T-helper 2 cell (primary cell): ENCODE data around the gene KIF6.
"Not testable (repeated sequence)": the region's sequence is repeated elsewhere in the genome, so short reads cannot be mapped to it uniquely, and the experiment has no call there.

ENCODE experiments used
- DNase-seq, 5 experiments: peaks; one replicate each; pipeline versions ENCODE4 v3.0.0 to v3.0.0-alpha.2; 2012 to 2022

Gene KIF6

DNA sequence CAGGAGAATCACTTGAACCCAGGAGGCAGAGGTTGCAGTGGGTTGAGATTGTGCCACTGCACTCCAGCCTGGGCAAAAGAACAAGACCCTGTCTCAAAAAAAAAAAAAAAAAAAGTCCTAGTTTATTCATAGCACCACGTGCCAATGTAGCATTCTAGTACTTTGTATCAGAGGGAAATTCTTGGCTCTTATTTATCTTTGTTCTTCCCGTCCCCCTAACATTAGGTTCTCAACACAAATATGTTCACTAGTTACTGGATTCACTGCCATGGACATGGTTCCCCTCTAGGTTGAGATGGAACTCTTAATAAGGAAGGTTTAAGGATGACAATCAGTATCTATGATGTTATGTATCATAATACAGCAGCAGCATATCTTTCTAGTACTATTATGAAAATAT lies 178.5 kb downstream of the KIF6 start:
- no peak for DNase-seq

DNA sequence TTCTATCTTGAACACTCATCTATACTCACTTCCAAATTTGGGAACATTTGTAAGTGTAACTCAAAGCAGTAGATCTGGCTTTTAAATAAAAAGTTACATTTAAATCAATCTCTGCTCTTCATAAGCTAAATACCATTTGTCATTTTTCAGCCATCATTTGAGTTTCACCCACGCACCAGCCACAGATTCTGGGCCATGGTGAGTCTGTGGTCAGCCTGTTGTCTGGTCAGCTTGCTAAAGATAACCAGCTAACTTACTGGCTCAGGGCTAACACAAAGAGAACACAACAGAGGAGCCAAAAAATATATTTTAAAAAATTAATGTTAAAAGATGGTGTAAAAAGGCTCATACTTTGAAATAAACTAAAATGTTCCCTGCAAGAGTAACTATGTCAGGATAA lies 181.3 kb downstream of the KIF6 start:
- DNase-seq = no peak

- DNase-seq = no peak
Measured at GRCh38 chr6:39543095-39543494, 182.1 kb downstream of the KIF6 start.

DNA sequence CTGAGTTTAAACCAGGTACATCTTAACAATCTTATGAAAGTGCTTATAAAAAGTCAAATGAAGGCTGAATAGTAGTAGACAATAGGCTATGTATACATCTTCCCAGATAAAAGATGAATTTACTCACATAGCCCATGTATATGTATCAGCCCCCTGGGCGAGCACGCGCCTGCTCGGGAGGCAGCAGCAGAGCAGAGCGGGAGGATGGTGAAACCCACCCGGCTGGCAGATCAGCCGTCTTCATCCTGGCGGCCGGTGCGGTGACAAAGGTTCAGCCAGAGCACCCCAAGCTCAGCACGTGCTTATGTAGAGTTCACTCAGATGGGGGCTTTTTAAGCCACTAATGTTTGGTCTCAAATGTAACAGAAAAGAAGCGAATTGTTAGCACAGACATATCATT lies 184.8 kb downstream of the KIF6 start:
- no peak for DNase-seq

- DNase-seq = no peak
Measured at GRCh38 chr6:39530201-39530759, 194.9 kb downstream of the KIF6 start.

- no peak for DNase-seq
Measured at GRCh38 chr6:39527792-39528564, 197.2 kb downstream of the KIF6 start.

- DNase-seq = no peak
Measured at GRCh38 chr6:39524007-39524406, 201.2 kb downstream of the KIF6 start.

- DNase-seq = no peak
Measured at GRCh38 chr6:39521958-39522357, 203.2 kb downstream of the KIF6 start.

GRCh38 chr6:39520916-39521315 lies 204.3 kb downstream of the KIF6 start:
- no peak for DNase-seq

- DNase-seq = no peak
Measured at GRCh38 chr6:39520411-39520810, 204.8 kb downstream of the KIF6 start.

DNA sequence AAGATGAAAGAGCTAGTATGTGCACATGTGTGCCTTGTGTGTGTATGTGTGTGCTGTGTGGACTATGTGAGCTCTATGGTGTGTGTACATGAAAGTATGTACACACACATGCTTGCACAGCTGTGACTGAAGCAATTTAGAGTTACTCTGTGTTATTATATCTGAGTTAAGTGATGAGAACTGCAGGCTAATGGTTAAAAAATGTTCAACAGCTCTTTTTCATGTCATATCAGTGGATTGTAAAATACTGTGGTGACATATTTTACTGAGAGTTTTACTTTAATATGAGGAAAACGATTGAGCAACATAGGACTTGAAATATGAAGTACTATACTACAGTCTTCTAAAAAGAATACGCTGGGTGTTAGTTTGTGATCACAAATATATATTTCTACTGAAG lies 207.0 kb downstream of the KIF6 start:
- no peak for DNase-seq

DNA sequence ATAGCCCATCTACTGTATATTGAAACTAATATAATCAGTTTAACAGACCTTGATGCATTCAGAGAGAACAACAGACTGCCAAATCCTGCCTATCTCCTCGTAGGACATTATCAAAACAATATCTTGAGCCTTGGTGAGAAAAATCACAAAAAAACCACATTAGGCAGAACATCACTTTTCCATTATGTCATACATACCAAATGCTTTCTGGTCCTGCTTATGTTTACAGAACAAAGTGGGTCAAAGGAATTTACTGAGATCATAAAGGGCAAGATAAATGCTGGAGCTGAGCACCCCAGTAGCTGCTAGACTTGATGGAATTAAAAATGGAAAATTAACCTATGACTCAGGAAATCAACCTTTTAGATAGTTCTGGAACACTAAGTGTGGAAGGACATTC lies 207.5 kb downstream of the KIF6 start:
- no peak for DNase-seq

- no peak for DNase-seq
Measured at GRCh38 chr6:39516471-39516870, 208.7 kb downstream of the KIF6 start.

DNA sequence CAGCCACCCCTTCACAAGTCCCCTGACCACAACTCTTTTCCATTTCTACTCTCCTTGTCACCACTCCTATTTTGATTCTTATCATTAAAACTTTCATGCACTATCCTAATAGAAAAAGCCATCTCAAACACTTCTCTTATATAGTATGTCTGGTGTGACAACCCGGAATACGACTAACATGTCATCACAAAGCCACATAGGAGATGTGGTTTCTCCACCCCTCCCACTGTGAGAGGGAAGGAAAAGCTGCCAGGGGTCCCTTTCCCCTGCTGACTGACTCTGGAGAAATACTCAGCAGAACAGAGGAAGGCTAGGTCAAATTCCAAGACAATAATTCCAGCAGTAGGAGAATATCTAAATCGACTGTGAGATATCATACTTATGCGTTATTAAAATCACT lies 209.7 kb downstream of the KIF6 start:
- no peak for DNase-seq

DNA sequence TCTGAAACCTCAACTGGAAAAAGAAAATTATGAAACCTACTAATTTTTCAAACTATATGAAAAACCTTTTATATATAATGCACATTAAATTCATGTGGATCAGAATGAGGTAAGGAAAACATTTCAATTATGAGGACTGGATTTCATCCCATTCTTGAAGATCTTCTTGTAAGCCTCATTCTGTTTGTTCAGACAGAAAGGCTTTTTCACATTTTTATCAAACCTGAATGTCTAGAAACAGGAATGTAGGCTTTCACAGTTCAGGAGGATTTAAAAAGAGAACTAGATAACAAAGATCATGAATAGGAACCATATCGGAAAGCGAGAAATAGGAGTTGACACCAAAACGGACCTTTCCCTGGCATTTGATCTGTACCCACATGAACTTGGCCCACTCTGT lies 210.2 kb downstream of the KIF6 start:
- DNase-seq = no peak

GRCh38 chr6:39509831-39510230 lies 215.4 kb downstream of the KIF6 start:
- not testable (repeated sequence) for DNase-seq

- no peak for DNase-seq
Measured at GRCh38 chr6:39508515-39508914, 216.7 kb downstream of the KIF6 start.

GRCh38 chr6:39507331-39507998 lies 217.7 kb downstream of the KIF6 start:
- no peak for DNase-seq

- not testable (repeated sequence) for DNase-seq
Measured at GRCh38 chr6:39502362-39502955, 222.7 kb downstream of the KIF6 start.

DNA sequence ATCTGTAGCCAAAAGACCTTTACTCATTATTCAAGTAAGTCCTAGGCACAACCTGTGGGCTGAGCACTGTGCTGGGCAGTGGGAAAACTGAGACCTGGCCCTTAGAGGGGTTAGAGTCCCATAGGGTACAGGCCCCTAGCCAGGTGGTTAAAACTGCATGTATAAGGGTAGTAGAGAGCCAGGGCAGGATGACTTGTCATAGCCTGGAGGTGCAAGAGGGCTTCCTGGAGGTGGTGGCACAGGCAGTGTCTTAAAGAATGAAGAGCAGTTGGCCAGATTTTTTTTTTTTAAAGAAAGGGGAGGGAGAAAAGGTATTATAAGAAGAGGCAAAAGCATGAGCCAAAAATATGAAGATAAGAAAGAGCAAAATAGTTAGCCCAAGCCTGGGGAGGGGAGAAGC lies 226.2 kb downstream of the KIF6 start:
- DNase-seq = no peak

DNA sequence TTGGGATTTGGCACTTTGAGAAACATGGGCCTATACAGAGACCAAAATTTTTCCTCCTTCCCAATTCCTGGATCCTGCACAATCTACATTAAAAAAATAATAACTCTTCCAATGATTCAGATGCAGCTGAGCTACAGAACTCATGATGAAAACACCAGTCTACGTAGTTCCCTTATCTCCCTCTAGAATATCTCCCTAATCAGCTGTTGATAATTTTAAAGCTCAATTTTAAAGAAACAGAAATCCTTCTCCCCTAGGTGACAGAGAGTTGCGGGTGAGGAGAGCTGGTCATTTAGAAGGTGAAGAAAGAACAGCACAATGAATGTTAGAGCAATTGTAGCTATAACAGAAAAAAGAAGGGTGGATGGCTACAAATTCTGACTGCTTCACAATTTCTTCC lies 227.1 kb downstream of the KIF6 start:
- DNase-seq = no peak

GRCh38 chr6:39496915-39497314 lies 228.3 kb downstream of the KIF6 start:
- no peak for DNase-seq

DNA sequence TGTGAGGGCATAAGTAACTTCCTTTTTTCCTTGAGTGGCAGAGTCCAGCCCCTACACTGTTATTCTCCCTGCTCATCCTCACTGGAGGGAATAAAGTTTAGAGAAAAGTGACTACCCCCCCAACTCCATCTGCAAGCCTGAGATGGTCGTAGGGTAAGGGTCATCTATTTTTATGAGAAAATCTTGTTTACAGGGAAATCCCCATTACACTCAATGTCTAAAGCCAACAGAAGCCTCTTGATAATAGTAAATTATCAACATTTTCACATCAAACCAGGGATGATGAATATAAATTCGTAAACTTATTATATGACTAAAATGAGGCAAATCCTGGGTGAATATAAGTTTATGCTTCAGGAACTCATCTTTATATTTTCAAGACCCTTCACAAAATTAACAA lies 228.8 kb downstream of the KIF6 start:
- DNase-seq = no peak

DNA sequence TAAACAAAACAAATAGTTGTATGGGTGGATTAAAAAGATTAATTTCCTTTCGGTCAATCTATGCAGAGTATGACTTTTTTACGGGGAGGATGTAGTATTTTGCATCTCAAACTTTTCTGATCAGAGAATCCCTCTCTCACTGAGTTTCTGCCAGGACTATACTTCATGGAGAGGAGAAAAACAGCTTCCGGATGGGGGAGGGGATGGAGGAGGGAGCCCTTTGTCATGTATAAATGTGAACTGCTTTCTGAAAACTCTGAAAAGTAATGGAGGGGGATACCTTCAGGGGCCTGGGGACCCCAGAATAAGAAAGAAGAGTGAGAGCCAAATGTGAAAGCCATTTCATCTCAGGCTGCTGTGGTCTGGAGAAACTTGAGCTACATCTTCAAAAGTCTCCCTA lies 229.6 kb downstream of the KIF6 start:
- no peak for DNase-seq
